ENCODE results near the gene RMND5B. TPM values are rescaled to one million over a fixed set of nuclear protein-coding genes. Genes with fewer than 3 reads are reported as not detected.

Gene RMND5B
- total and polyA plus RNA-seq, 9 donors = 22.6 to 38.6 (median 31.3) TPM

GRCh38 chr5:178098685-178099084 is 32.1 kb upstream of the RMND5B start:
- 100% methylated on average over 2 of the region's 7 CpGs for WGBS (ENCODE audit: insufficient coverage)
- DNase-seq = no peak
- H3K27me3 ChIP-seq (ENCODE audit: control insufficient read depth, insufficient read depth, low read length) = no peaks in the 10 kb centered on the region
- H3K9me3 ChIP-seq (replicated peaks; ENCODE audit: control insufficient read depth, low read depth, low read length) = no peaks in the 10 kb centered on the region
- H3K36me3 ChIP-seq (ENCODE audit: control insufficient read depth, insufficient read depth, low read length) = no peaks in the 10 kb centered on the region
- no peaks in the 10 kb centered on the region for H3K4me1 ChIP-seq (ENCODE audit: control insufficient read depth, insufficient read depth, low read length)
- H3K27ac ChIP-seq (ENCODE audit: low read length) = no peak overlapping the region
- no peak overlapping the region for H3K4me3 ChIP-seq (ENCODE audit: low read length)

GRCh38 chr5:178103612-178104011 is 27.2 kb upstream of the RMND5B start:
- H3K9me3 ChIP-seq (replicated peaks; ENCODE audit: control insufficient read depth, low read depth, low read length) = no peaks in the 10 kb centered on the region
- no peaks in the 10 kb centered on the region for H3K36me3 ChIP-seq (ENCODE audit: control insufficient read depth, insufficient read depth, low read length)
- H3K4me3 ChIP-seq (ENCODE audit: low read length) = no peak overlapping the region
- no peak overlapping the region for H3K27ac ChIP-seq (ENCODE audit: low read length)
- no peaks in the 10 kb centered on the region for H3K27me3 ChIP-seq (ENCODE audit: control insufficient read depth, insufficient read depth, low read length)
- DNase-seq = no peak
- H3K4me1 ChIP-seq (ENCODE audit: control insufficient read depth, insufficient read depth, low read length) = peaks cover 24% of the 10 kb centered on the region
- 80% methylated on average over 9 of the region's 12 CpGs for WGBS (ENCODE audit: insufficient coverage)

GRCh38 chr5:178104492-178104891 is 26.3 kb upstream of the RMND5B start:
- H3K27me3 ChIP-seq (ENCODE audit: control insufficient read depth, insufficient read depth, low read length) = no peaks in the 10 kb centered on the region
- H3K36me3 ChIP-seq (ENCODE audit: control insufficient read depth, insufficient read depth, low read length) = no peaks in the 10 kb centered on the region
- 54% methylated on average over 3 of the region's 5 CpGs for WGBS (ENCODE audit: insufficient coverage)
- no peak overlapping the region for H3K4me3 ChIP-seq (ENCODE audit: low read length)
- peaks cover 33% of the 10 kb centered on the region for H3K4me1 ChIP-seq (ENCODE audit: control insufficient read depth, insufficient read depth, low read length)
- H3K27ac ChIP-seq (ENCODE audit: low read length) = no peak overlapping the region
- DNase-seq = no peak
- no peaks in the 10 kb centered on the region for H3K9me3 ChIP-seq (replicated peaks; ENCODE audit: control insufficient read depth, low read depth, low read length)

- H3K4me3 ChIP-seq (ENCODE audit: low read length) = no peak overlapping the region
- DNase-seq = no peak
- H3K27ac ChIP-seq (ENCODE audit: low read length) = no peak overlapping the region
- no peaks in the 10 kb centered on the region for H3K9me3 ChIP-seq (replicated peaks; ENCODE audit: control insufficient read depth, low read depth, low read length)
- no peaks in the 10 kb centered on the region for H3K27me3 ChIP-seq (ENCODE audit: control insufficient read depth, insufficient read depth, low read length)
- no peaks in the 10 kb centered on the region for H3K36me3 ChIP-seq (ENCODE audit: control insufficient read depth, insufficient read depth, low read length)
- peaks cover 33% of the 10 kb centered on the region for H3K4me1 ChIP-seq (ENCODE audit: control insufficient read depth, insufficient read depth, low read length)
- WGBS (ENCODE audit: insufficient coverage) = no CpG with 5 or more reads among the region's 4 CpGs
Measured at GRCh38 chr5:178106086-178106485, 24.7 kb upstream of the RMND5B start.

- no peak overlapping the region for H3K27ac ChIP-seq (ENCODE audit: low read length)
- H3K9me3 ChIP-seq (replicated peaks; ENCODE audit: control insufficient read depth, low read depth, low read length) = no peaks in the 10 kb centered on the region
- no peaks in the 10 kb centered on the region for H3K27me3 ChIP-seq (ENCODE audit: control insufficient read depth, insufficient read depth, low read length)
- H3K4me1 ChIP-seq (ENCODE audit: control insufficient read depth, insufficient read depth, low read length) = peaks cover 33% of the 10 kb centered on the region
- H3K36me3 ChIP-seq (ENCODE audit: control insufficient read depth, insufficient read depth, low read length) = no peaks in the 10 kb centered on the region
- 62% methylated on average over 9 of the region's 13 CpGs for WGBS (ENCODE audit: insufficient coverage)
- no peak overlapping the region for H3K4me3 ChIP-seq (ENCODE audit: low read length)
- DNase-seq = no peak
Measured at GRCh38 chr5:178106556-178107239, 24.1 kb upstream of the RMND5B start.

GRCh38 chr5:178107756-178108310 is 23.0 kb upstream of the RMND5B start:
- Histone ChIP-seq H3K4me1 (ENCODE audit: control insufficient read depth, insufficient read depth, low read length) (peaks cover 34% of the 10 kb centered on the region), H3K36me3 (ENCODE audit: control insufficient read depth, insufficient read depth, low read length) (no peaks in the 10 kb centered on the region), H3K4me3 (ENCODE audit: low read length) (no peak overlapping the region), H3K9me3 (replicated peaks; ENCODE audit: control insufficient read depth, low read depth, low read length) (peaks cover 3% of the 10 kb centered on the region), H3K27ac (ENCODE audit: low read length) (no peak overlapping the region), H3K27me3 (ENCODE audit: control insufficient read depth, insufficient read depth, low read length) (peaks cover 5% of the 10 kb centered on the region)
- no peak for DNase-seq
- 26% methylated on average over 4 of the region's 5 CpGs for WGBS (ENCODE audit: insufficient coverage)

- Histone ChIP-seq H3K9me3 (replicated peaks; ENCODE audit: control insufficient read depth, low read depth, low read length) (peaks cover 3% of the 10 kb centered on the region), H3K27ac (ENCODE audit: low read length) (no peak overlapping the region), H3K4me3 (ENCODE audit: low read length) (no peak overlapping the region), H3K36me3 (ENCODE audit: control insufficient read depth, insufficient read depth, low read length) (no peaks in the 10 kb centered on the region), H3K27me3 (ENCODE audit: control insufficient read depth, insufficient read depth, low read length) (peaks cover 8% of the 10 kb centered on the region), H3K4me1 (ENCODE audit: control insufficient read depth, insufficient read depth, low read length) (peaks cover 35% of the 10 kb centered on the region)
- WGBS (ENCODE audit: insufficient coverage) = 80% methylated on average over 6 of the region's 7 CpGs
- DNase-seq = no peak
Measured at GRCh38 chr5:178108446-178108845, 22.4 kb upstream of the RMND5B start.

- Histone ChIP-seq H3K4me1 (ENCODE audit: control insufficient read depth, insufficient read depth, low read length) (peaks cover 38% of the 10 kb centered on the region), H3K9me3 (replicated peaks; ENCODE audit: control insufficient read depth, low read depth, low read length) (peaks cover 3% of the 10 kb centered on the region), H3K27me3 (ENCODE audit: control insufficient read depth, insufficient read depth, low read length) (peaks cover 9% of the 10 kb centered on the region), H3K36me3 (ENCODE audit: control insufficient read depth, insufficient read depth, low read length) (no peaks in the 10 kb centered on the region), H3K27ac (ENCODE audit: low read length) (no peak overlapping the region), H3K4me3 (ENCODE audit: low read length) (no peak overlapping the region)
- DNase-seq = no peak
Measured at GRCh38 chr5:178108966-178109365, 21.8 kb upstream of the RMND5B start.

- peaks cover 47% of the 10 kb centered on the region for H3K4me1 ChIP-seq (ENCODE audit: control insufficient read depth, insufficient read depth, low read length)
- H3K27ac ChIP-seq (ENCODE audit: low read length) = no peak overlapping the region
- H3K9me3 ChIP-seq (replicated peaks; ENCODE audit: control insufficient read depth, low read depth, low read length) = peaks cover 3% of the 10 kb centered on the region
- DNase-seq = no peak
- no peak overlapping the region for H3K4me3 ChIP-seq (ENCODE audit: low read length)
- H3K27me3 ChIP-seq (ENCODE audit: control insufficient read depth, insufficient read depth, low read length) = peaks cover 24% of the 10 kb centered on the region
- 81% methylated on average over 9 of the region's 9 CpGs for WGBS (ENCODE audit: insufficient coverage)
- no peaks in the 10 kb centered on the region for H3K36me3 ChIP-seq (ENCODE audit: control insufficient read depth, insufficient read depth, low read length)
Measured at GRCh38 chr5:178110511-178110910, 20.3 kb upstream of the RMND5B start.

GRCh38 chr5:178111925-178112324 is 18.9 kb upstream of the RMND5B start:
- peaks cover 33% of the 10 kb centered on the region for H3K27me3 ChIP-seq (ENCODE audit: control insufficient read depth, insufficient read depth, low read length)
- no peaks in the 10 kb centered on the region for H3K36me3 ChIP-seq (ENCODE audit: control insufficient read depth, insufficient read depth, low read length)
- DNase-seq = no peak
- peaks cover 59% of the 10 kb centered on the region for H3K4me1 ChIP-seq (ENCODE audit: control insufficient read depth, insufficient read depth, low read length)
- no peak overlapping the region for H3K27ac ChIP-seq (ENCODE audit: low read length)
- peaks cover 3% of the 10 kb centered on the region for H3K9me3 ChIP-seq (replicated peaks; ENCODE audit: control insufficient read depth, low read depth, low read length)
- H3K4me3 ChIP-seq (ENCODE audit: low read length) = no peak overlapping the region
- 33% methylated on average over 1 of the region's 3 CpGs for WGBS (ENCODE audit: insufficient coverage)

All from muscle of leg (tissue), 11 donors.